ENCODE measurements around the gene POLD4.

DNA sequence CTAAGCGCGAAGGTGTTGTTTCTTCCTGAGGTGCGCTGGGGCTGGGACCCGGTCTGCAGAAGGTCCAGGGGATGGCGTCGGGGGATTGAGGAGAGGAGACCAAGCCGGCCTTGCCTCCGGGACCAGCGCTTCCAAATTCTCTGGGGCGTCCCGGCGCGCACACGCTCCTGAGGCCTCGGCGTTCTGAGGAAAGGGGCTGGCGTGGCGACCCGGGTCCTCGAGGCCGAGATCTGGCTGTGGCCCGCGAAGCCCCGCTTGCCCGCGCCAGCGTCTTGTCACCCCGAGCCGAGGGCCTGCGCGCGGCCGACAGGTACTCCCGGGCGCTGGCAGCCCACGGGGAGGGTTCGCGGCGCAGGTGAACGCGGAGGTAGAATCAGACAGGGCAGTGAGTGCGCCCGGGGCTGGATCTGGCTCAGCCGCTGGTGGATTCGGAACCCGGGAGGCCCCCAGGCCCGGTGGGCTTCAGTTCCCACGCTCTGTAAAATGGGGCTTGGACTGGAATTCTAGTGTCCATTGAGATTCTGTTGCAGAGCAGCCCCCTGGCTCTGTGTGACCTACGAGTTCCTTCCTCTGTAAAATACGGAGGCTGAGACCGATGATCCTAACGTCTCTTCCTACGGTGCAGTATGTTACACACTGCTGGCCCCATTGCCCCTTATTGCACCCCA, 35.3 kb downstream of the POLD4 start:
- TF ChIP-seq CTCF (IDR thresholded peaks at IDR 0.05) (no peak), POLR2A (IDR thresholded peaks at IDR 0.05) (no peak)
